ENCODE data around the gene ZNF665. TPM values are rescaled to one million over a fixed set of nuclear protein-coding genes. Genes with fewer than 3 reads are reported as not detected.
"Not testable (repeated sequence)": the region's sequence is repeated elsewhere in the genome, so short reads cannot be mapped to it uniquely, and the experiment has no call there.

The ZNF665 gene
- total RNA-seq, 1 donor from 2014 or later = 1.6 TPM

DNA sequence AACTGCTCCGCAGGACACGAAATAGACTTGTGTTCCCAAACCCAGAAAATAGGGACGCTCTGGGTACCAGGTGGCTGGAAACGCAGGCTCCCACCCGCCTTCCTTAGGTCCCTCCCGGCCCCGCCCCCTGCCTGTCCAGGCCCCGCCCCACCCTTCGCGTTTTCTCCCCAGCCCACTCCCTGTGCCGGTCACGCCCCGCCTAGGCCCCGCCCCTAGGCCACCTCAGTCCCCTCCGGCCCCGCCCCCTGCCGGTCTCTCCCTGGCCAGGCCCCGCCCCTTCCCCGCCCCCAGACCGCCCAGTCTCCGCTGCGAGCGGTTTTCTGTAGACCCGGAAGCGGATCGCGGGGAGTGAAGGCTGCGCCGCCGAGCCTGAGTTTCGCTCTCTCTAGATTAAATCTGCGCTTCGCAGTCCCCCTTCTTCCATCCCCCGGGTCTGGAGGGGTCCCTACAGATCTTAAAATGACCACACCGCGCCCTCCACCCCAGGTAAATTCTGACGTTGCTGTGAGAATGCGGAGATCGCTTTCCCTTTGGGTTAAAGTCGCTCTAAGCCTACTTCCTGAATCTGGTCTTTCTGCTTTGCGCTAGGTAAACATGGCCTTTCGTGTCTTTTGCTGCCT, 3.7 kb upstream of the ZNF665 start:
- peaks cover 36% of the 10 kb centered on the region for H3K36me3 ChIP-seq
- DNase-seq = peak; percentile 99
- intact Hi-C loops (cut with micrococcal nuclease) = no loop called here
- H3K9me3 ChIP-seq (replicated peaks) = peaks cover 40% of the 10 kb centered on the region
- peak overlapping the region; percentile 83 for H3K4me3 ChIP-seq
- H3K27me3 ChIP-seq (ENCODE audit: low read depth) = no peaks in the 10 kb centered on the region
- peak overlapping the region; percentile 92 for H3K27ac ChIP-seq (replicated peaks)
- TF ChIP-seq, protein P1, sequence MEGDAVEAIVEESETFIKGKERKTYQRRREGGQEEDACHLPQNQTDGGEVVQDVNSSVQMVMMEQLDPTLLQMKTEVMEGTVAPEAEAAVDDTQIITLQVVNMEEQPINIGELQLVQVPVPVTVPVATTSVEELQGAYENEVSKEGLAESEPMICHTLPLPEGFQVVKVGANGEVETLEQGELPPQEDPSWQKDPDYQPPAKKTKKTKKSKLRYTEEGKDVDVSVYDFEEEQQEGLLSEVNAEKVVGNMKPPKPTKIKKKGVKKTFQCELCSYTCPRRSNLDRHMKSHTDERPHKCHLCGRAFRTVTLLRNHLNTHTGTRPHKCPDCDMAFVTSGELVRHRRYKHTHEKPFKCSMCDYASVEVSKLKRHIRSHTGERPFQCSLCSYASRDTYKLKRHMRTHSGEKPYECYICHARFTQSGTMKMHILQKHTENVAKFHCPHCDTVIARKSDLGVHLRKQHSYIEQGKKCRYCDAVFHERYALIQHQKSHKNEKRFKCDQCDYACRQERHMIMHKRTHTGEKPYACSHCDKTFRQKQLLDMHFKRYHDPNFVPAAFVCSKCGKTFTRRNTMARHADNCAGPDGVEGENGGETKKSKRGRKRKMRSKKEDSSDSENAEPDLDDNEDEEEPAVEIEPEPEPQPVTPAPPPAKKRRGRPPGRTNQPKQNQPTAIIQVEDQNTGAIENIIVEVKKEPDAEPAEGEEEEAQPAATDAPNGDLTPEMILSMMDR (IDR thresholded peaks at IDR 0.05; ENCODE audit: borderline replicate concordance) = no peak
- H3K4me1 ChIP-seq = peaks cover 32% of the 10 kb centered on the region

DNA sequence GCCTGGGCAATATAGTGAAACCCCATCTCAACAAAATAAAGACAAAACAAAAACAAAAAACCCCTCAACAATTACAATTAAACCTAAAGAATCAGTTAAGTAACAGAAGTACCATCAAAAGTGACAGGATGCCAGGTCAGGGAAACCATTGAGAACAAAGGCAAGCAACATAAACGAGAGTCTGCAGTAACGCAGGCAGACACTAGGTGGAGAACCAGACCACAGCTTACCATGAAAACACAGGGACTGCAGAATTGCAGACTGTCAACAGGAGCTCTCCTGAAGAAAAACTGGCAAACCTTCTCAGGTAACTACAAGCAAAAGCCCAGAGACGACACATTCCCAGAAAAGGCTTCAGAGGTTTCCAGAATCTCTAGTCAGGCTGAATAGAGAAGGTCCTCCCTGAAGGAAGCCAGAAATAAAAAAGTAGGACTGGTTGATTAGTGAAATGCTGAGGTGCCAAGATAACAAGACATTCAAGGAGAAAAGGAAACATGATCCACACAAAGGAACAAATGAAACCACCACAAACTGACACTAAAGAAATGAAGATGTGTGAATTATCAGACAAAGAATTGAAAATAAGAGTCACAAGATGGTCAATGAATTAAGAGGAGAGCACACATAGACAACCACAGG, 2.2 kb upstream of the ZNF665 start:
- DNase-seq = peak; percentile 72
- no peak overlapping the region for H3K4me3 ChIP-seq
- H3K4me1 ChIP-seq = peaks cover 32% of the 10 kb centered on the region
- H3K9me3 ChIP-seq (replicated peaks) = peaks cover 25% of the 10 kb centered on the region
- intact Hi-C loops (cut with micrococcal nuclease) = no loop called here
- H3K27me3 ChIP-seq (ENCODE audit: low read depth) = no peaks in the 10 kb centered on the region
- peaks cover 28% of the 10 kb centered on the region for H3K36me3 ChIP-seq
- TF ChIP-seq, protein P1 (IDR thresholded peaks at IDR 0.05; ENCODE audit: borderline replicate concordance) = peak; percentile 96
- no peak overlapping the region for H3K27ac ChIP-seq (replicated peaks)

DNA sequence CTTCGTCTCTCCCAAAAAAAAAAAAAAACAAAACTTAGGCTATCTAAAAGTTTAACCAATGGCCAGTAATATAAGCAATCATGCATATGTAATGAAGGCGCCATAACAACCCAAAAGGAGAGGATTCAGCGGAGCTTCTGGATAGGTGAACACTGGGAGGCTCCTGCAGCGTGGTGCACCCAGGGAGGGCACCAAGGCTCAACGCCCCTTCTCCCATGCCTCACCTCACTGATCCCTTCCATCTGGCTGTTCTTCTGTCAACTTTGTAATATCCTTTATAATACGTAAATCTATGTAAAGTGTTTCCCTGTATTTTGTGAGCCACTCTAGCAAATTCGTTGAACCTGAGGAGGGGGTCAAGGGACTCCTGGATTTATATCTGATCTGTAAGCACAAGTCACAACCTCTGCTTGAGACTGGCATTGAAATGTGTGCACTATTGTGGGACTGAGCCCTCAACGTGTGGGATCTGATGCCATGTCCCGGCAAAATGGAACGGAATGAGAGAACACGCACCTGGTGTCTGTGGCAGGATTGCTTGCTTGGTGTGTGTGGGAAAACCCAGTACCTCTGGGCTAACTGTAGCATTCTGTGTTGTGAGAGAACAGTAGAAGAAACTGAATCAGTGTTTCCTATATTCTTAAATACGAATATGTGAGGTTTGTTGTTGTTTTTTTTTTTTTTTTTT, 521 bp upstream of the ZNF665 start:
- no peaks in the 10 kb centered on the region for H3K27me3 ChIP-seq (ENCODE audit: low read depth)
- H3K4me3 ChIP-seq = peak overlapping the region; percentile 89
- peaks cover 12% of the 10 kb centered on the region for H3K36me3 ChIP-seq
- peak overlapping the region; percentile 84 for H3K27ac ChIP-seq (replicated peaks)
- peaks cover 8% of the 10 kb centered on the region for H3K9me3 ChIP-seq (replicated peaks)
- intact Hi-C loops (cut with micrococcal nuclease) = no loop called here
- TF ChIP-seq, protein P1 (IDR thresholded peaks at IDR 0.05; ENCODE audit: borderline replicate concordance) = no peak
- no peak for DNase-seq
- H3K4me1 ChIP-seq = peaks cover 32% of the 10 kb centered on the region

DNA sequence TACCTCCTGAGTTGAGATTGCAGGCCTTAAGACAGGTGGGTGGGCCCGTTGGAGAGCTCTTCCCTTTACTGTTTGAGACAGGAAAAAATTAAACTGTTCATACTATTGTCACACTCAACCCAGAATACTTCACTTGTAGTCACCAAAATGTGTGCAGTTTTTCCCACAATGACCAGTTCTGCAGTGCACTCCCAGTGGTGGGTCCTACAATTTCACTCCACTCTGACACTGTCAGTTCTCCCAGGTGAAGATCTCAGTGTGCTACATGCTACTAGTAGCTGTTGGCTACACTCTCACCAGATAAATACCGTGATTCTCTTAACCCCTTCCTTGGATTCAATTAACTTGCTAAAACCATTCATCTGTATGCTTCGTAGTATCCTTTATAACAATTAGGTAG, 2.9 kb downstream of the ZNF665 start:
- intact Hi-C loops (cut with micrococcal nuclease) = no loop called here
- no peak overlapping the region for H3K4me3 ChIP-seq
- no peaks in the 10 kb centered on the region for H3K9me3 ChIP-seq (replicated peaks)
- peaks cover 7% of the 10 kb centered on the region for H3K36me3 ChIP-seq
- H3K27ac ChIP-seq (replicated peaks) = no peak overlapping the region
- H3K4me1 ChIP-seq = peaks cover 14% of the 10 kb centered on the region
- DNase-seq = no peak
- TF ChIP-seq, protein P1 (IDR thresholded peaks at IDR 0.05; ENCODE audit: borderline replicate concordance) = no peak
- no peaks in the 10 kb centered on the region for H3K27me3 ChIP-seq (ENCODE audit: low read depth)

DNA sequence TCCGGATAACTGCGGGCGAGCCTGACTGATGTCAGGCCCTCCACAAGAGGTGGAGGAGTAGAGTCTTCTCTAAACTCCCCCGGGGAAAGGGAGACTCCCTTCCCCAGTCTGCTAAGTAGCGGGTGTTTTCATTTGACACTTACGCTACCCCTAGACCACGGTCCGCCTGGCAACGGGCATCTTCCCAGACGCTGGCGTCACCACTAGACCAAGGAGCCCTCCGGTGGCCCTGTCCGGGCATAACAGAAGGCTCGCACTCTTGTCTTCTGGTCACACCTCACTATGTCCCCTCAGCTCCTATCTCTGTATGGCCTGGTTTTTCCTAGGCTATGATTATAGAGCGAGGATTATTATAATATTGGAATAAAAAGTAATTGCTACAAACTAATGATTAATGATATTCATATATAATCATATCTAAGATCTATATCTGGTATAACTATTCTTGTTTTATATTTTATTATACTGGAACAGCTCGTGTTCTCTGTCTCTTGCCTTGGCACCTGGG, 3.4 kb downstream of the ZNF665 start:
- H3K36me3 ChIP-seq; H3K9me3 ChIP-seq (replicated peaks); H3K27me3 ChIP-seq (ENCODE audit: low read depth); DNase-seq; intact Hi-C loops (cut with micrococcal nuclease); H3K27ac ChIP-seq (replicated peaks); H3K4me3 ChIP-seq: not testable (repeated sequence)
- TF ChIP-seq, protein P1 (IDR thresholded peaks at IDR 0.05; ENCODE audit: borderline replicate concordance) = peak; percentile 11
- peaks cover 13% of the 10 kb centered on the region for H3K4me1 ChIP-seq

DNA sequence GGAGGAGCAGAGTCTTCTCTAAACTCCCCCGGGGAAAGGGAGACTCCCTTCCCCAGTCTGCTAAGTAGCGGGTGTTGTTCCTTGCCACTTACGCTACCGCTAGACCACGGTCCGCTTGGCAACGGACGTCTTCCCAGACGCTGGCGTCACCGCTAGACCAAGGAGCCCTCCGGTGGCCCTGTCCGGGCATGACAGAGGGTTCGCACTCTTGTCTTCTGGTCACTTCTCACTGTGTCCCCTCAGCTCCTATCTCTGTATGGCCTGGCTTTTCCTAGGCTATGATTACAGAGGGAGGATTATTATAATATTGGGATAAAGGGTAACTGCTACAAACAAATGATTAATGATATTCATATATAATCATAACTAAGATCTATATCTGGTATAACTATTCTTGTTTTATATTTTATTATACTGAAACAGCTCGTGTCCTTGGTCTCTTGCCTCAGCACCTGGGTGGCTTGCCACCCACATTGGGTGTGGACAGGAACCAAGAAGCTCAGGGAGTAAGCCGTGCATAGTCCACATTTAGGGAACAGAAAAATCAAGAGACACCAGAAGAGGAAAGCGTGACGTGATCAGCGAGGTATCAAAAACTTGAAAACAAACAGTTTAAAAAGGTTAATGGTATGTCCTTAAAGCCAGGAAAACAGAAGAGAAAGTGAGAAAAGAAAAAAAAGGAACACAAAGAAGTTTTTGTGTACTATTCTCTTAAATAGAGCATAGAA, 7.8 kb downstream of the ZNF665 start:
- H3K27ac ChIP-seq (replicated peaks); H3K4me1 ChIP-seq; H3K4me3 ChIP-seq; H3K27me3 ChIP-seq (ENCODE audit: low read depth); H3K9me3 ChIP-seq (replicated peaks); intact Hi-C loops (cut with micrococcal nuclease); DNase-seq: not testable (repeated sequence)
- H3K36me3 ChIP-seq = peaks cover 15% of the 10 kb centered on the region
